RPMI8226 (cell line): Measurements from ENCODE around the gene GRP.
"Not testable (repeated sequence)": the region's sequence is repeated elsewhere in the genome, so short reads cannot be mapped to it uniquely, and the experiment has no call there.

Experiments
- DNase-seq: peaks from one replicate; pipeline ENCODE4 v3.0.0-alpha.2; 2015

Gene GRP

DNA sequence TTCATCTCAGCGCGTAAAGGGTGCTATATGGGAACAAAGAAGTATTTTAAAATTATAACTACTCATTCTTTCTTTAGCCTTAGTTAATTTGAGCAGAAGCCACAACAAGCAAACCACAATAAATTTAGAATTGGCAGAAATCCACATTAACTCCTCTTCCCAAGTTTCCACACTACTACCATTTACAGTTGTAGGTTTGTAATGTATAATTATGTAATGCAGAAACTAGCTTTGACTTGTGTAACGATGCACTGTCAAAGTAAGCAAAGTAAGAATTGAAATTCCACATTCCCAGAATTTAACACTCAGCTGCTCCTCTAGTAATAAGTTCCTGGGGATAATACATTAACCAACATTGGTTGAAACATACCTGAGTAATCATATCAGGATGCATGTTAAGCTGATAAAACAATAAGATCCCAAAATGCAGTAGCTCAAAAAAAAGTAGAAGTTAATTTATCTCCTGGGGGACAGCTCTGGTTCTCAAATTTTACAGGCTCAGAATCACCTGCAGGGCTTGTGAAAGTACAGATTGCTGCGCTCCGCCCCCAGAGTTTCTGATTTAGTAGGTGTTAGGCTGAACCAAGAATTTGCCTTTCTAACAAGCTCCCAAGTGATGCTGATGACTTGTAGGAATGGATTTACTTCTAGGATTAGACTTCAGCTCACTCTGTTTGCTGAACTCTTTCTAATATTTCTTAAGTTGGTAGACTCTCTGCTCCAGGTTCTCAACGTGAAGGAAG is 9.9 kb downstream of the GRP start:
- no peak for DNase-seq

DNA sequence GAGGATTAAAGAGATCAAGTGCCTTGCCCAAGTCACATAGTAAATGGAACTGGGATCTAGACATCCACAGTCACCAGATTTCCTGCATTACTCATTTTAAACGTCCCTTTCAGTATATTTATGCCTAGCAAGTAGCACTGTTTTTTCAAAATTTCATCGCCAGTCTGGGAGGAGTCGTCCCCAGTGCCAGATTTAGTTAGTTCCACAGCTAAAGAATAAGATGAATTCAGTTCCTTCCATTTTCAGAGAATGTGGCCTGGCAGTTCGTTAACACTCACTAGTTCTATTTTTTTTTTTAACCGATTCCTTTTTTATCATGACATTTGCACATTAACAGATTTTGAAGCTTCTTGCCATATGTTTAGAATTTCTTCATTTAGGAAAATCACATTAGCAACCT is 11.2 kb downstream of the GRP start:
- DNase-seq: no peak

DNA sequence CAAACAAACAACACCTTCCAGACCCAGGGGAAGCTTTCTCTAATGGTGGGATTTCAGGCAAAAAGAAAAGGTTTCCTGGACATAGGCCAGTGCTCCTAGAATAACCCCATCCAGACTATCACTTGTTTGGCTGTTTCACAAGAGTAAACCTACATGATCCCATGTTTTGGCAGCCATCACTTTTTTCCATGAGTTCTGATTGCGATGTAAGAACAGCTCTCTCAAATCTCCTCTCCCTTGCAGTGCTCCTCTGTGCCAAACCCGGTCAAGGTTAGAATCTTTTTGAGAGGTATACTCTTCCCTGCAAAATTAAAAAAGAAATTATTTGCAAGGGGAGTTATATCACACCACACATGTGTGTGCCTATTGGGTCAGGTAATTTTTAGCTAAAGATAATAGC is 11.9 kb downstream of the GRP start:
- DNase-seq: no peak

DNA sequence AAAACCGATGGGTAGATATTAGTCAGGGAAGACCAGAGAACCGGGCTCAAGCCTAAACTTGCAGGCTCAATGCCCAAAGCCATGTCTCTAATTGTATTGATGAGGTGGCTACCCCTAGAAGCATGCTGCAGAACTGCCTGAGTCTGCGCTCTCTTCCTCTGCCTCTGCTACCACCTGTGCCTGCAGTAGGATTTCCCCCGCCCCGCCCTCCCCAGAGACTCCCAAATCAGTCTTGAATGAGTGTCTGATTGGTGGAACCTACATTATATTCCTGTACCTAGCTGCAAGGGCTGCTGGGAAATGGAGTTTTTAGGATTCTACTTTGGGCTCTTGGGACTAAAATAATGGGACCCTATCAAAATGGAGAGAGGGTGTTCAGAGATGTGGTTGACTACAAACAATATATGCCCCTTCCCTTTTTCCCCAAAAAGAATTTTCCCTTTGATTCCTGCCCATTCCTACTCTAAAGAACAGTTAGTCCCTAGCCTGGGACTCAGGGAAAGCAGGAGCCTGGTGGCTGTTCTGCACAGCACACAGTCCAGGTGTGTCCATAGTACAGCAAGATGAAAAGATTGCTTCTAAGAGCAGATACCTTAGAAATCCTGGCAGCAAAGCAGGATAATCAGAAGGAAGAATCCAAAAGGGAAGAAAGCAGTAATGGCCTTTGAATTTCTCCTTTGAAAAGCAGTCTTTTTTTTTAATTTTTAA is 12.5 kb downstream of the GRP start:
- peak; percentile 10 for DNase-seq

DNA sequence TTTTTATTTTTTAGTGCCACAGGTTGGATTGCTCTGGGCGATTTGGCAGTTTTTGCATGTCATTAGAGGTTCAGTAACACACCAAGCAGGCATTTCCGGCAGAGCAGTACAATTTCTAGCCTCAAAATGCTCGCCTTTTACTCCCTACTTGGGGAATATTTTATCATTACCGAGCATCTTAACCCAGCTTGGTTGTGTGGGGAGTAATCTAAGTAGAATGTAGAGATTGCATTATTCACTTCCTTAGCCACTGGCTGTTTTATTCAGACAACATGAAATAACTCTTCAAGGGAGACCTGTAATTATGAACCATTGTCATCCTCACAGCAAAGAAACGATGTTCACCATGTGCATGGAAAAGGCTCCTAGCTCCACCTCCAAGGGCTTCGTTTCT is 13.1 kb downstream of the GRP start:
- no peak for DNase-seq

DNA sequence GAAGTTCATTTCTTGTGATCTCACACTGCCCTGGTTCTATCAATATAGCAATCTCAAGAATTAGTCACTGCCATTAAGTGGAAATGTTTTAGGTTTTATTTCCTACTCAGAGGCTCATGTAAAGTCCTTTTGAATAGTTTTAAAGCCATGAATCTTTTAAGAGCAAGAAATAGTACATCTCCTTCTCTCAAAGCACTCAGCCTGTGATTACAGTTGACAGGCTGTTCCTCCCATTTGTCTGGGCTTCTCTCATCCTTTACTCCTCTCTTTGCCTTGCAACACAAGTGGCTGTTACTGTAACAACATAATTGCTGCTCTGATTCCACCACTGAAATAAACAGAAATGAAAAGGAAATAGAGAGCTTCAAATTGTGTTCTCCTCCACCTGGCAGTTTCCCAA is 18.4 kb downstream of the GRP start:
- DNase-seq: no peak

DNA sequence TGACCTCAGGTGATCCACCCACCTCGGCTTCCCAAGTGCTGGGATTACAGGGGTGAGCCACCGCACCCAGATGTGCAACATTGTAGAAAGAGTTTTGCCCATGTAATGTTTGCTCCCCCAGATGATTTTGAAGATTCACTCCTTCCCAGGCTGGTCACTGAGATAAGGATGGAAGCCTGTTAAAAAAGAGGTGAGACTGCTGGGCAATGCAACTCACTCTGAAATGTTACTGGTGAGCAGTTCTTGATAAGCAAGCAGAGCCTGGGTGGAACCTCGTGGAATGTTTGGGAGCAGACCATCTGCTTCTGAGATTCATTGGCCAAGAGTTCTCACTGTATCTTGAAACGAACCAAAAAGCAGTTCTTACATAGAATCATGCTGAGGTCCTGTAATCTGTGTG is 19.7 kb downstream of the GRP start:
- no peak for DNase-seq

DNA sequence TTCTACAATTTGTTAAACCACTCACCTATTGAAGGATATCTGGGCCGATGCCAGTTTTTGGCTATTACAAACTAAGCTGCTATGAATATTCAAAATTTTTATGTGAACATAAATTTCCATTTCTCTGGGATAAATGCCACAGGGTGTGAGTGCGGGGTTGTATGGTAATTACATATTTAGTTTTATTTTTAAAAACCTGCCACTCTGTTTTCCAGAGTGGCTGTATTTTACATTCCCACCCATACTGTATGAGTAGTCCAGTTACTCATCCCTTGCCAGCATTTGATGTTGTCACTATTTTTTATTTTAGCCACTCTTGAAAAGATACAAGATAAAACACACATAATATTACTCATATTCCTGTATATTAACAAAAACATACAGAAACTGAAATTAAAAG is 22.9 kb downstream of the GRP start:
- DNase-seq: no peak

DNA sequence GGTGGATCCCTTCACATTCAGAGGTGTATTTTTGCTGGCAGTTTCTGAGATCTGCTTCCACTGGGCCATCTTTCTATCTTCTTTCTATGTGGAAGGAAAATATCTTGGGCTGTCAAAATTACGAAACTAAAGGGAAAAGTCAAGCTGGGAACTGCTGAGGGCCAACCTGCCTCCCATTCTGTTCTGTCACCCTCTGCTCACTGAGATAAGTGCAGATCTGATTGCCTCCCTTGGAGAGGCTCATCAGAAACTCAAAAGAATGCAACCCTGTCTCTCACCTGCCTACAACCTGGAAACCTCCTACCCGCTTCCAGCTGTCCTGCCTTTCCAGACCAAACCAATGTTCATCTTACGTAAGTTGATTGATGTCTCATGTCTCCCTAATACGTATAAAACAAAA is 26.8 kb downstream of the GRP start:
- DNase-seq: no peak

DNA sequence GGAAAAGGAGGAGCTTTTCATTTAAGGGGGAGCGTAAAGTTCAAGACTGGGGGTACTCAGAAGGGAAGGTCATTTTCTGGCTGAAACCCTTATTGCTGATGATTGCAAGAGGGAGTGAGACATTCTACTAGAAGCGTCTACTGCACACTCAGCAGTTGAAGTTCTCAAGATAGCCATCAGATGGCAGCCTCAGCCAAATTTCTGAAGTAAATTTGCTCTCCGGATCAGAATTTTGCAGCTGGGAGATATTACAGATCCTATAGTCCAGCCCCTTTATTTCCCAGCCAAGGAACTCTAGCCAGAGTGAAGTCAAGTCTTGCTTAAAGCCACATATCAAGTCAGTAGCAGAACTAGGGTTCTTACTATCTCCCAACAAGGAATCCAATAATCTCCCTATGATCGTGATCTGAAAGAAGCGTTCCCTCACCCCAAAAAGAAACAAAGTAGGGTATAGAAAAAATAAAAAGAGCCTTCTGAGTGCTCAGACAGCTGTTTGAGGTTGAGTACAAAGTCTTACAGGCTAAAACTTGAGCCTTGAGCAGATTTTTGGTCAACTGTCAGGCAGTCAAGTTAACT is 29.3 kb downstream of the GRP start:
- DNase-seq: peak; percentile 74

DNA sequence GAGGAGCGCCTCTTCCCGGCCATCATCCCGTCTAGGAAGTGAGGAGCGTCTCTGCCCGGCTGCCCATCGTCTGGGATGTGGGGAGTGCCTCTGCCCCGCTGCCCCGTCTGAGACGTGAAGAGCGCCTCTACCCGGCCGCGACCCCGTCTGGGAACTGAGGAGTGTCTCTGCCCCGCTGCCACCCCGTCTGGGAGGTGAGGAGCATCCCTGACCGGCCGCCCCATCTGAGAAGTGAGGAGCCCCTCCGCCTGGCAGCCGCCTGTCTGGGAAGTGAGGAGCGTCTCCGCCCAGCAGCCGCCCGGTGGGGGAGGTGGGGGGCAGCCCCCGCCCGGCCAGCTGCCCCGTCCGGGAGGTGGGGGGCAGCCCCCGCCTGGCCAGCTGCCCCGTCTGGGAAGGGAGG is 35.5 kb downstream of the GRP start:
- not testable (repeated sequence) for DNase-seq

DNA sequence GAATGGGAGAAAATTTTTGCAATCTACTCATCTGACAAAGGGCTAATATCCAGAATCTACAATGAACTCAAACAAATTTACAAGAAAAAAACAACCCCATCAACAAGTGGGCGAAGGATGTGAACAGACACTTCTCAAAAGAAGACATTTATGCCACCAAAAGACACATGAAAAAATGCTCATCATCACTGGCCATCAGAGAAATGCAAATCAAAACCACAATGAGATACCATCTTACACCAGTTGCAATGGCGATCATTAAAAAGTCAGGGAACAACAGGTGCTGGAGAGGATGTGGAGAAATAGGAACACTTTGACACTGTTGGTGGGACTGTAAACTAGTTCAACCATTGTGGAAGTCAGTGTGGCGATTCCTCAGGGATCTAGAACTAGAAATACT is 41.9 kb downstream of the GRP start:
- not testable (repeated sequence) for DNase-seq

DNA sequence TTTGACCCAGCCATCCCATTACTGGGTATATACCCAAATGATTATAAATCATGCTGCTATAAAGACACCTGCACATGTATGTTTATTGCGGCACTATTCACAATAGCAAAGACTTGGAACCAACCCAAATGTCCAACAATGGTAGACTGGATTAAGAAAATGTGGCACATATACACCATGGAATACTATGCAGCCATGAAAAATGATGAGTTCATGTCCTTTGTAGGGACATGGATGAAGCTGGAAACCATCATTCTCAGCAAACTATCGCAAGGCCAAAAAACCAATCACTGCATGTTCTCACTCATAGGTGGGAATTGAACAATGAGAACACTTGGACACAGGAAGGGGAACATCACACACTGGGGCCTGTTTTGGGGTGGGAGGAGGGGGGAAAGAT is 42.3 kb downstream of the GRP start:
- DNase-seq: not testable (repeated sequence)

DNA sequence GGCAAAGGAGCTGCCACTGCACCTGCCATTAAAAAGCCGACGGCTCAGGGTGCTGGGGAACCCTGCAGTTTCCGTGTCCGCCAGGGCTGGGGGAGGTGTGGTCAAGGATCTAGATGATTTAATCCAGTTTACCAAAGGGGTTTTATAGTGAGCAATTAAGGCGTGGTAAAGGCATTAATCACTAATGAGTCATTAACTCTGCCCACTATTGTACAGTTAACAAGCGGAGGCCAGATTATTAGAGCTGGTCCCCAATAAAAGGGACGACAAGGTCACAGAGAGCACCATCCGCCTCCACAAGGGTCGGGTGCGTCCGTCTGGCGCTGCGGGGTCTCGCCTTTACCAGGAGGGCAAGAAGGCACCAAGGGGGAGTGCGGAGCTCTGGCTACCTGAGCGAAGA is 43.7 kb downstream of the GRP start:
- no peak for DNase-seq

DNA sequence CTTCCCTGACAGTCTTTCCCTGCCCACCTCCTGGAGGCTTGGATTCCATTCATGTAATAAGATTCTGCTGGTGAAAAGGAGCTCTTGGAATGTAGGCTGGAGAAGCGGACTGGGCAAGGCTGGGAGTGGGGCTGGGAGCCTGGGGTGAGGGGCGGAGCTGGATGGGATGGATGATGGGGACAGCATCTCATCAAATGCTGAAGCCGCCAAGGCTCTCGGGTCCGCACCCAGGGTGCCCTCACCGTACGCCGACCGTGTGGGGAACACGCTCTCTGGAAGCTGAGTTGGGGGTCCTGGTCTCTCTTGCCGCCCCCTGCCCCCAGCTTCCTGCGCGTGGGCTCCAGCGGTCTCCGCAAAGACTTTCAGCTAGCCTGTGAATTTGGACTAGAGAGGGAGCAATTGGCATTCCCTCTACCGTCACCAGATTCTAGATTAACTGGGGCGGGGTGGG is 44.2 kb downstream of the GRP start:
- no peak for DNase-seq

DNA sequence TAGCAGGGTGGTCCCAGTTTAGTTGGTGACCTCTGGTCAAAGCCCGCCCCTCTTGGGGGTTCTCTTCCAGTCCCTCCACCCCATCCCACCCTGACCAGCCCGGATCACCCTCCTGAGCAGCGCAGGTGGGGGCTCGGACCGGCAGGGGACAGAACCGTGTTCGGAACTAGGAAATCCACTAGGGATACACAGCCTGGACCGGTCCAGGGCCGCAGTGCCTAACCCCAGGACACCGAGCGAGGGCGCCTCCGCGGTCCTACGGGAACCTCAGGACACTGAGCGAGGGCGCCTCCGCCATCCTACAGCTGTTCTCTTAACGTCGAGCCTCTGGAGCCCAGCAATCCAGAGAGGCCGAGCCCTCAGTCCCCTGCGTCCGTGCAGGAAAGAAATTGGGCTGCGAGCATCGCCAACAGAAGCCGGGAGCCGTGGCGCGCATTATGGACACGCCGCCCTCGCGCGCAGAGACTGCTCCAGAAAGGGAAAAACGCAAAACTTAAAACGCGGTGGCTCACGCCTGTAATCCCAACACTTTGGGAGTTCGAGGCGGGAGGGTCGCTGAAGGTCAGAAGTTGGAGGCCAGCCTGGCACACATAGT is 44.8 kb downstream of the GRP start:
- no peak for DNase-seq

DNA sequence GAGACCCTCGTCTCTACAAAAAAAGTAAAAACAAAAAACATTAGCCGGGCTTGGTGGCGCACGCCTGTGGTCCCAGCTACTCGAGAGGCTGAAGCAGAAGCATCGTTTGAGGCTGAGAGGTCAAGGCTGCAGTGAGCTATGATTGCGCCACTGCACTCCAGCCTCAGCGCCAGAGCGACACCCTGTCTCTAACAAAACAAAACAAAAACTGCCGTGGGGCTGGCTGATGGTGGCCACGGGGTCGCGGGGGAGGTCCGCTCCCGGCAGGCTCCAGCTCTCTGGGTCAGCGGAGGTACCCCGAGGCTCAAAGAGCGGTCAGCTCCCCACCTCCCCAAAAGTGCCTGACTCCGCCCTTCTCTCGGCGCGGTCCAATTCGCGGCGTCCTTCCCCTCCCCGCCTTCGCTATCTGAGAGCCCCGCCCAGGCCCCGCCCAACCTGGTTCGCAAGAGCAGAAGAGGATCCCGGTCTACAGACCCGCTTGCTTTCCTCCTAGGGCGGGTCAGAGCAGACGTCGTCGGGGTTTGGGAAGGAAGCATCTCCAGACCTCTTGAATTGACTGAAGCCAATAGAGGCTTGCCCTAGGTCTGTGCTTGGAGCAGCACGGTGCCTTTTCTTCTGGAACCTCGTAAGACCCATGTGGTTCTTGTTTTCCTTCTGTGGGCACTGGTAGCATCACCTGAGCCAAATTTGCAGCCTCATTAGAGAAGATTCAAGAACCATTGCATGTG is 45.5 kb downstream of the GRP start:
- DNase-seq: peak; percentile 51

DNA sequence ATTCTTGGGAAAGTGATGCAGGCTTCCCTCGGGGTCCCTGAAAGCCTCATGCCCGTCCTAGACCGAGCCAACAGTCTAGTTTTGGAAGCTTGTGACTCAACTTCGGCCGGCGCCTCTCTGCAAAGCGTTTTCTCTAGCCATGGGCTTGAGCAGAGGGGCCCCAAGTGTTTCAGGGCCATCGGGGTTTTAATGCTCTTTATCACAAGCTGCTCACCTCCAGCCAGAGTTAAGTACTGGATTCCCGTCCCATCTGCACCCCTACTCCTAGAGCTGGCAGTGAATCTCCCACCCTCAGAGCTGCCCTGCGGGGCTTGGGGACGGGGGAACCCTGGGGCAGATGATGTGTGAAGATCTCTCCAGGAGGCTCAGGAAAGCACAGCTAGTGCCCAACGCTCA is 46.0 kb downstream of the GRP start:
- no peak for DNase-seq

DNA sequence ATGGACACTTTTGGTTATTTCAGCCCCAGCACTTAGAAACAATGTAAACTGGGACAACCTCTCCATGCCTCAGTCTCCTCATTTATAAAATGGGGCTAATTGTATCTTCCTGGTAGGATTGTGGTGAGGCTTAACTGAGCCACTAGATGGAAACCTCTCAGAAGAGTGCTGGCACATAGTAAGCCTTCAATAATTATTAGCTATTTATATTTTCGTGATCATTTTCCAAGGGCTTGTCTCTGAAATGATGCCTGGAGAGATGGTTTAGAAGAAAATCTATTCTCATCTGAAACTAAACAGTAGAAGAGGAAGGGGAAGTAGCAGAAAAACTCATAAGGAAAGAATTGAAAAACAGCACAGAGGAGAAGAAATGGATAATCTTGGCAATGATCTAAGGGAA is 46.5 kb downstream of the GRP start:
- no peak for DNase-seq

DNA sequence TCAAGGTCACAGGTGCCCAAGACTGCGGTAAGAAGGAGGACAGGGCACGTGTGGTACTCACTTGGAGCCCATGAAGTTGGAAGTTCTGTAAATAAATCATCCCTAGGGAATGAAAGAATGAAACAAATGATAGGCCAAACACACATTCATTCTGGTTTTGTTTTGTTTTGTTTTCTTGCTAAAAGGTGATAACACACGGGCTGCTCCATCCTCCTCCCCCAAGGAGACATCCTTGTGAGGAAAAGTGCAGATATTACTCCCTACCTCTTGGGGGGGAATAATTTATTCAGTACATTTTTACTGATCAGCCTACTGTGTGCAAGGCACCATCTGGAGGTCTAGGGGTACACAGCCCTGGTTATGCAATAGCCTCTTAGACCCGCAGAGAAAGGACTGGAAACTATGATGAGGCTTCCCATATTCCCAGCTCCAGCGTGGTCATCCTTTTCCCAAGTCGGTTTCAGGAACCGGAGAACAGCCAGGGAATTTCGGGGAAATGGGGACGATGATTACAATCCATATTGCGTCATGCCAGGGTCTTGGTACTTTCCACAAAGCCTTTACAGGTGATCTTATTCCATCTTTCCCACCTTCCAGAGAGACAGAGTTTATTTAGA is 47.0 kb downstream of the GRP start:
- DNase-seq: no peak

DNA sequence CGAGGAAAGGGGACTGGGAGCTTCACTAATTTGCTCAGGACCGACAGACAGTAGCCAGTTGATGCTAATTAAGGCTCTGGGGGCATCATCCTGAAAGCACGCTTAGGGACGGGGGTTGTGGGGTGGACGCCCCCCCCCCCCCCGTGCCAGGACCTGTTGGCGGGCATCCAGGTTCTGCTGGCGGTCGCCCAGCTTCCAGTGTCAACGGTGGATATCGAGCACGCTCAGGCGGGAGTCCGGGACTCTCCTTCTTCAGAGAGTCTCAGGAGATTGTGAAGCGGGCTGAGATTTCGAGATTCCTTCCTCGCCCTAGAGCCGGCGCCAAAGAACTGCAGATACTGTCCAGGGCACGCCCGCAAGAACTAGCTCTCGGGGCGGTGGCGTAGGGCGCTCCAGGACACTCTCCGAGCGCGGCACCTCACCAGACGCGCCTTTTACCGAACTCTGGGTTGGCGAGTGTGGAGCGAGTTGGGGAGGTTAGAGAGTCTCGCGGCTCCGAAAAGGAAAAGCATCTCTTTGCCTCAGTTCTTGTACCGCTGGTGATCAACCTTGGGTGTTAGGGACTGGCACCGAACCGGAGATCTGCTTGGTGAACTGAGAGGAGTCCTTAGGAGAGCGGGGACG is 47.7 kb downstream of the GRP start:
- no peak for DNase-seq

DNA sequence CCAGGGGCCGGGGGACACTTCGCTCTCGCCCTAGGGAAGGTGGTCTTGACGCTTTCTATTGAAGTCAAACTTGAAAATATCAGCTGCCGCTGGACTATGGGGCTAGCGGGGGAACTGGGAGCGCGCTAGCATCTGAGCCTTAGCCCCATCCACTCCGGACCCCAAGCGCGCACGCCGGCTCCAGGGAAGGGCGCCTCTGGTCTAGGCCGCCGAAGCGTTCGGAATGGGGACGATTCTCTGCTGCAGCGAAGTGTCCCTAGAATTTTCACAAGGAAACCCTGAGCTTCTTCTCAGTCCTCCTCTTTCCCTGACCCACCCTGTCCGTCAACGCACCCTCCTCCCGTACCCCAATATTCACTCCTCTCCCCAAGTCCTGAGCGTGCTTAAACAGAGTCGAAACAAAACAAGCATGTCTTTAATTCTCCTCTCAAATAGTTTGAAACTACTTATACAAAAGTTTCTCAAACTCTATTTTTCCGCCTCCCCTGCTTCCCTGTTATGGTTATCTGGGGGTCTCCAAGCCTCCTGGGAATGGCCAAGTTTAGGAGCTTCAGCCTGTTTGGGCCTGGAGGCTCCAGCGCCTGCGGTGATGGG is 48.3 kb downstream of the GRP start:
- no peak for DNase-seq
